Fibroblast of skin of right quadriceps (primary cell): Measurements from ENCODE around the gene SYCP2.

ENCODE experiments used
- DNase-seq: peaks from one replicate; pipeline ENCODE4 v3.0.0-alpha.2; 2013

The SYCP2 gene

DNA sequence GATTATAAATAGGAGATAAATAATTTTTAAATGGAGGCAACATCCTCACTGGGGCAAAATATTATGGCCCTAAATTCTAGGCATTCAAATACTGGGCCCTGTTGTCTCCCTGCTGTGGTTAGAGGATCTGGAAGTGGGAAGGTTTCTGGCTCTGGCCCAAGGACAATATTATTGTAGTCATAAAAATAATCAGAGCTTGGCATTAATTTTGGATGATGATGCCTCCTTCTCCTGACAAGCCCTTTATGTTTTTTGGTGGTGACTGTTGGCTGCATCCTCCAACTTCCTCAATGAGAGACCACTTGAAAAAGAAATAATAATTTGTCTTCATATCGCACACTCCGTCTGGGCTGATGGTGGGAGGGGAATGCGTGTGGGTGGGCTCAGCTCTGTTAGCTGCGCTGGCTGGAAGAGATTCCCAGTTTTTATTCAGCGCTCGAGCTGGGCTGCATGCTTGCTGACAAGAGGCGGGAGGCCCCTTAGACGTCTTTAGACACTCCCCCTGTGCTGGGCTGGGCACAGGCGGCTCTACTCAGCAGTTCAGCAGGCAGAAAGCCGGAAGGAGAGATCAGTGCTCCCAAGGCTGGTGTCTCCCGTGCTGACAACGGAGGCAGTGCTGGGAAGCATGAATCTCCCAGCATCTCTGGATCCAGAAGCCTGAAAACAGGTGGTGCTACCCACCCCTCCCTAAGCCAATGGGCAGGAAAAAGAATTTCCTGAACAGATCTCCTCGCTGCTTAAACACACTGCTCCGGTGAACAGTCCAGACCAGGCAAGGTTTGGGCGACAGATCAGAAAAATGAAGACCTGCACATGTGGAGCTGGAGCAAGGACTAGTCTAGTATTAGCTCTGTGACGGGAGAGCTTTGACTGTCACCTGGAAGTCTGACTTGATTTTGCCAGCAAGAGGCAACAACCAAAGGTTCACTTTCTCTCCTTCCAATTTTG lies 97.7 kb downstream of the SYCP2 start:
- peak; percentile 55 for DNase-seq

DNA sequence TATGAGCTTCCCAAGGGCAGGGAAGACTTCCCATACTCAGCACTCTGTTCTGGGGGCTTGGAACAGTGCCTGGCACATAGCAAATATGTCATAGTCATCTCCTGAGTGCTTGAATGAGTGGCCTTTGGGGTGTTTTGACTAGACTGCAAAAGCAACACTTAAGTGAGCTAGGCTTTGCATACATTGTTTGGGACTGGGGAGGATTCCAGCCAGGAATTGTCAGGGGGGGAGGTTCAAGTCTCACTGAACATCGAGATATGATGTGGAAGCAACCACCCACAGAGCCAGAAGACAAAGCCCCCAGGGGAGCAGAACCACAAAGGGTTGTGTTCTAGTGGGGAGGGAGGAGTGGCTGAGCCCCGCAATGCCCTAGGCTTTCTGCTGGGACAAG lies 98.4 kb downstream of the SYCP2 start:
- DNase-seq: peak; percentile 46

DNA sequence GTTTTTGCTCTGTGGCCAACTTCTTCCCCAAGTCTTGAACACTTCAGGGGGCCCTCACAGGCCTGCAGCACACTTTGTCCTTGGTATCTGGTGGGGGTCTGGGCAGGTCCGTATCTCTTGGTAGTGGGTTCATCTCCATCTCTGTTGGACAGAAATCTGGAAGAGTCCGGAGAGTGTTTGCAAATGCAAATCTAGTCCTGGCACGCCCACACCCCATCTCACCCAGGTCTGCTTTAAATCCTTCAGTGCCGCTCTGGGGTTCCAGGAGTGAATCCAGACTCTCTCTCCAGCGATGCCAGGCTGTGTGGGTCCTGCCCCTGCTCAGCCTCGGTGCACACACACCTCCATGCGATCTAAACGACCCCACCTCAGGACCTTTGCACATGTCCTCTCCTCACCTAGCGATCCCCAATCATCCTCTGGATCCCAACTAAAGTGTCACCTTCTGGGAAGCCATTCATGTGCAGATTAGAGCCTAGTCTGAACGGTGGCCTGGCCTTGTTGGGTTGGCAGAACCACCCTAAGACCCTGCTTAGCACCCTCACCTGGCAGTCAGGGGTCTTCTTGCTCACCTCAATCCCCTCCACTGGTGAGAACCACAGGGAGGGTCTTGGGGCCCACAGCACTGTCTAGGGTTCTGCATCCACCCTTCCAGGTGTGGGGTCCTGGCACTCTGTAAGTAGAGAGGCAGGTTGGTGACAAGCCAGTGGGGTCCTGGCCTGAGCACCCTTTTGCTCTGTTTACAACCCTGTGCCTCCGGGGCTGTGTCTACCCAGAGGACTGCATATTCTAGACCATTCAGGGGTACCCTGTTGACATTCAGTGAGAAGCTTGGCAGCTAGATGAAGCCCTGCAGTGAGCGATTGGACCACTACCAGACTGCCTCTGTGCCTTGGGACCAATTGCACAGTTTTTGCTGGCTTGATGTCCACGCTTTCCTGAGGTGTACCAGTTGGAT lies 100.8 kb downstream of the SYCP2 start:
- DNase-seq: no peak

DNA sequence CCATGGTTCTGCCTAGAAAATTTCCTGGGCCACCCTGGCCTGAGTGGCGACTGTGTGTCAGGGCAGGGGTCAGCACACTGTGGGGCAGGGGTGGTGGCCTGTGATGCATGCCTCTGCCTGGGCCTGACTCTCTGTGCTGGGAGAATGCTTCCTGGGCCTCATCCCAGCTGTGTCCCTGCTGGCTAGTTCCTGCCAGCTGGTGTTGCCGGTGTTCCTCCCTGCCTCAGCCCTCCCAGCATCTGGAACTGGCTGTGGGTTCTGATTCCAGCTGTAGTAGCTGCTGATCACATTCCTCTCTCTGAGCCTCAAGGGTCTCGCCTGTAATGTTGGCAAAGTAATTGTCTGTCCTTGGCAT lies 101.5 kb downstream of the SYCP2 start:
- DNase-seq: no peak

DNA sequence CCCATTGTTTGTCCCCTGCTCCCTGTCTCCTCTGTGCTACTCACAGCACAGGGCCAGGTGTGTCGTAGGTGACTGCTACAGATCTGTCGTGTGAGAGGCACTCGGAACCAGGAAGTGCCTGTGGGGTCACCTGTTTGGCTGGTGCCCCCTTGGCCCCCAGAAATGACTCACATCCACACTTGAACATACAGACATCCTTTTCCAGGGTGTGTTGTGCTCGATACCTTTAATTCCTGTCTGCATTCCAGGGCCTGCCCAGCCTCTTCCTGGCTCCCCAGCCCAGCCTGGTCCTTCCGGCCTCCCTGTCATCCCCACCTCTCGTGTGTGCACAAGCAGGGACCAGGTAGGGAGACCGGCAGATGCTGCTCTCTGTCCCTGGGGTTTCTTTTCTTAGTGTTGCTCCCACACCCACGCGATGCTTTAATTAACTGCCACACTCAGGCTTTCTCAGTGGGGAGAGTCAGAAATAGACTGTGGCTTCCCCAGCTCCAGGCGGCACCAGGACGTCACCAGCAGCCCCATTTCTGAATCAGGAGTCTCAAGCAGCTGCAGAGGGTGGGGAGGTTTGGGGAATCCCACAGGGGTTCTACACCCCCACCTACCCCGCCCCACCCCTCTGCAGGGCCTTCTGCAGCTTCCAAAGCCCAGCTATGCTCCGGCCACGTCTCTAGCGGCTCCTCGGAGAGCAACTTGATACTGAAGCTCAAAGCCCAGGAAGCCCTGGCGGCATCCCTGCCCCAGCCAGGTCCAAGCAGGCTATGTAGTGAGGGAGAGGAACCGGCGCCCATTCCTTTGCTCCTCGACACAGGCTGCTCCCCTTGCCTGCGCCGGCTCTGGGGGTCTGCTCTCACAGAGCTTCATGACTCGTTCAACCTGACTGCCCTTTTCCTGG lies 102.2 kb downstream of the SYCP2 start:
- DNase-seq: no peak

DNA sequence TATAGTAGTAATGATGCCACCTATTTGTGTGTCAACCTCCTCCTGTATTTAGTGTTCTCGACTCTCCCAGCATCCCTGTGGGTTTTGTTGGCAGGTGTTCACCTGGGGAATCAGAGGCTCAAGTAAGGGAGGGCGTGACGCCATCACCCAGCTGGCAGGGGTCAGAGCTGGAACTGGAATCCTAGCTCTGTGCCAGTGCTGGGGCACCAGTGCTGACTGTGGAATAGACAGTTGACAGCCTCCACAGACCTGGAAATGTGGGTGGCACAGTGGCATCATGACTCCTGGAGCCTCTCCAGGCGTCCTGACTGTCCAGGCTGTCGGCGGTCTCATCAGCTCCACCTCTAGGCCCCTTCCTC lies 102.8 kb downstream of the SYCP2 start:
- DNase-seq: no peak

DNA sequence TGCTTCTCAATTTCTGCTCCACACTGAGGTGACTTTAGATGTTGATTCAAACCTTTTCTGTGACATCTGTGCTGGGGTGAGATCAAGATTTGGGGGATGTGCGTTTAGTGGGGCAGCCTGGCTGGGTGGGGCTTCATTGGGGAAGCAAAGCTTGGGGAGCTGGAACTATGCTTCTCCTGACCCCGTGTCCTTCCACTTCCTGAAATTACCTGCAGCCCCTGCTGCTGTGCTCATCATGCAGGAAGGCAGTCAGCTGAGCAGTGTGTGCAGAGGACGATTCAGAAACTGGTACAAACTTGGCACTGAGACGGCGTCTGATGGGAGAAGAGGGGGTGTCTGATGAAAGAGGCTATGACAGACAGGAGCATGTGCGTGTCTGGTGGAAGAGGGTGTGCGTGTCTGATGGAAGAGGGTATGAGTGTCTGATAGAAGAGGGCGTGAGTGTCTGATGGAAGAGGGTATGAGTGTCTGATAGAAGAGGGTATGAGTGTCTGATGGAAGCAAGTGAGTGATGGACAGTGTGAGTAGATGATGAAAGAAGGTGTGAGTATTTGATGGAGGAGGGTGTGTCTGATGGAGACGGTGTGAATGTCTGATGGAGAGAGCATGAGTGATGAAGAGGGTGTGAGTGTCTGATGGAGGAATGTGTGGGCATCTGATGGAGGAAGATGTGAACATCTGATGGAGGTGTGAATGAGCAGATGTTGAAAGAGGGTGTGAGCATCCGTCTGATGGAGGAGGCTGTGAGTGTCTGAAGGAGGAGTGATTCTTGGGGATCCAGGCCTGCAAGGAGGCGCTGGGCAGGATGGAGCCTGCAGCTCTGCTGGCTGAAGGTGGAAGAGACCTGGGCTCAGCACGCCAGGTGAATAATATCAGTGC lies 103.4 kb downstream of the SYCP2 start:
- no peak for DNase-seq

DNA sequence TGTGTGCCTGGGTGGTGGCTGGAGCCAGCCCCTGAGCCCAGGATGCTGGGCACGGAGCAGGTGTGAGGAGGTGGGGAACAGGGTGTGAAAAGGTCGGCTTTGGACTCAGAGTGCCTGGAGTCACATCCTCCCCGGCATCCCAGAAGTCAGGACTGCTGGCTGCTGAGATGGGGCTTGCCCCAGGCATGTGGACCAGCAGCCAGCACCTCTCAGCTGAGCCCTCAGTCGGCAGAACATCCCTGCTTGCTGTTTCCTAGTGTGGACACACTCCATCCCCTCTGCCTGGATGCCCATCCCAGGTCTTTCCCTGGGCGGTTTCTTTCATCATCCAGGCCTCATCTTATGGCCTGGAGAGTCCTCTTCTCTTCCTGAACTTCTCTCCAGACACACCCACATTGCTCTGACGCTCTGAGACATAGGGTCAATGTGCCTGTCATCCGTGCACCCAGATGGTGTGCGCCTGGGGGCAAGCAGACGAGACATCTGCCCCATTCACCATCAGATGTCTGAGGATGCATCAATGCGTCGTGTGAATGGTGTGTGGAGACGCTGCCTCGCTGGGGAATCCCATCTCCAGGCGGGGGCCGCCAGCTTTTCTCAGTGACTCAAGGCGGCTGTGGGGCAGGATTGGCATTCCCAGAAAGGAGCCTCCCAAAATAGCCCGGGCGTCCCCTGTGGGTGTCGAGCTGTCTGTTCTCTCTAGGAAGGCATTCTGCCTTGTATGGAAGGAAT lies 104.2 kb downstream of the SYCP2 start:
- no peak for DNase-seq

DNA sequence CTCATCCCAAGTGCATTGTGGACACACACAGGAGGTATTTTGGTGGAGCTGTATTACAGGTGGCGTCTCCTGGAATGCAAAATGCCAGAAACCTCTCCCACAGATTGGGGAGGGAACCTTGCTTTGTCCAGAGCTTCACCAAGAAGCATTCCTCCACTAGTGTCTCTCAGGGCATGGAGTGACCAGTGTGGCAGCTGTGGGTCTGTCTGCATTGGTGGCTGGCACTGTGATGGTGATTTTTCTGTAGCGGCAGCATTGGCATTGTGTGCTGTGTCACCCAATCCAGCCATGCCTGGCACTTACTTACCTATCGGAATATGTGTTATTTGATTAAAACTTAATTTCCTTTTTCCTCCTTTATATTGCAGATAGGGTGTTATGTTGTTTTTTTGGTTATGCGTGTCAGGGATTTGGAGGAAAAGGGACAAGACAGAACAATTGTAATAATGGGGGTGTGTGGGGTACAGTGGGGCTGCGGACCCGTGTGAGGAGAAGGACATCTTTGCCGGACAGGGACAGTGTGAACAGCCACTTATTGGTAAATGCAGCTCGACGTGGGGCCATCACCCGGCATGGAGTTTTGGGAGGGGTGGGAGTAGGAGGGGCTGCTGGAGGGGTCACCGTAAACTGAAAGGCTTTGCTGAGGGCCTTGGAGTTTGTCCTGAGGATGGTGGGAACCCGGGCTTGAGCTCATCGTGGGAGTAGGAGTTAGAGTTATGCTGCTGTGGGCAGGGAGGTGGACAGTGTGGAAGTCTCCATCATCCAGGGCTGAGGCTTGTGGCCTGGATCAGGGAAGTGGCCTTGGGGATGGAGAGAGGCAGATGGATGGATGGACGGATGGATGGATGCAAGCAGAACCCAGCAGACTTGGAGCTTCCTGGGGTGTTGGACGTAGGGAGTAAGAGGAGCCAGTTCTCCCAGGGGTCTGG lies 105.0 kb downstream of the SYCP2 start:
- no peak for DNase-seq

DNA sequence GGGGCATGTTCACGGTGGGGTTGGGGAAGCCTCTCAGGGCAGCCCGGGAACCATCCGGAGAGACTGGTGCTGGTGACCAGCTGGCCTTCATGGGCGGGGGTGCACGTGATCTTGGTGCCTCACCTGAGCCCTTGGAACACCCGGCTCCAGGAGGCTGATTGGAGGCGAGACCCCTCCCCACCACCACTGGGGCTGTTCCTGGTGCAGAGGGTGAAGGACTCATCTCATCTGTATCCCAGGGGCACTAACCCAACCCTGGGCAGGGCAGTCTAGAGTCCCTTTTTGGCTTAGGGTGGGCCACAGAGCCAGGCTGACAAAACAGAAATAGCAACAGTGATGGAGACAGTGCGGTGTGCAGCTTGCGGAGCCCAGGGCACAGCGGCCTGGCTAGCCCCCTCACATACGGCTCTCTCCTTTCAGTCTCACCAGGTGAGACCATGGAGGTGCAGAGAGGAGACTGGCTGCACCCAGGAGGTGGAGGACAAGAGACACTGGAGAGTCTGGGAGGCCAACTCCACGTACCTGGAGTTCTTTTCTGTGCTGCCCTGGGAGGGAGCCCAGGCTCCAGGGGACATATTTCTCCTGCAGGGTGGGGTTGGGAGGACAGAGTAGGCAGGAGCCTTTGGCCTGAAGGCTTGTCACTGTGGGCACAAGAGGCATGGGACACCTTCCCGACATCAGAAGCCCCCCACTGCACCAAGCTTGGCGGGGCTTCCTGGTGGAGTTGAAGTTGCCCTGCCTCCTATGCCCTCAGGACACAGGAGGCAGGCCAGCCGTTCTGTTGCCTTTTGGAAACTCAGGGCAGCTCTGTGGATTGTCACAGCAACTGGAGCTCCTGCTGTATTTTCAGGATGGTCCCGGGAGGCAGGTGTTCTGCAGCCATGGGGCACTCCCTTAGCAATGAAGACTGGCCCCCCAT lies 106.0 kb downstream of the SYCP2 start:
- DNase-seq: no peak

DNA sequence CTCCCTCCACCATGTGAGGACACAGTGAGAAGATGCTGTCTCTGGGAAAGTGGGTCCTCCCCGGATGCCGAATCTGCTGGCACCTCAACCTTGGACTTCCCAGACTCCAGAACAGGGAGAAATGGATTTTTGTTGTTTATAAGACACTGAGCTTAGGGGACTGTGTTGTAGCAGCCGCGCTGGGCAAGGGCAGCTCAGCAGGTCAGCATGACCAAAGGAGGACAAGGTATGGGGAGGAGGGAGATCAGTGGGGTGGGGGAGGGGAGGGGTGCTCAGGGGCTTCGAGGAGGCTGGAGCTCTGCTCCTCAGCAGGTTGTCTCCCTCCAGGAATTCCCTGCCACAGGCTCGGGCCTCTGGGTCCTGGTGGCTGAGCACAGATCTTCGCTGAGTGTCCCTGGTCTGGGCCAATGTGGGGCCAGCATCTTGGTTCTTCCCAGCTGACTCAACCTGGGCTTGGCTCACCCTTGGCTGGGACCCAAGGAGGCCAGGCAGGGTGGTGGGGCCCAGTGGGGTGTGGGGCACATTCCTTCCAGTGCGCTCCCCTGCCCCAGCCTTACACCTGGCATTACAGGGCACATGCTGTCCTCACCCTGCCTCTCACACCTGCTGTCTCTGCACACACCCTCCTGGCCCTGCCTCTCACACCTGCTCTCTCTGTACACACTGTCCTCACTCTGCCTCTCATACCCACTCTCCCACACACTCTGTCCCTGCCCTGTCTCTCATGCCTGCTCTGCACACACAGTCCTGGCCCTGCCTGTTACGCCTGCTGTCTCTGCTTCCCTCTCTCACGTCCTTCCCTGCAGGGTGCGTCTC lies 107.3 kb downstream of the SYCP2 start:
- no peak for DNase-seq

DNA sequence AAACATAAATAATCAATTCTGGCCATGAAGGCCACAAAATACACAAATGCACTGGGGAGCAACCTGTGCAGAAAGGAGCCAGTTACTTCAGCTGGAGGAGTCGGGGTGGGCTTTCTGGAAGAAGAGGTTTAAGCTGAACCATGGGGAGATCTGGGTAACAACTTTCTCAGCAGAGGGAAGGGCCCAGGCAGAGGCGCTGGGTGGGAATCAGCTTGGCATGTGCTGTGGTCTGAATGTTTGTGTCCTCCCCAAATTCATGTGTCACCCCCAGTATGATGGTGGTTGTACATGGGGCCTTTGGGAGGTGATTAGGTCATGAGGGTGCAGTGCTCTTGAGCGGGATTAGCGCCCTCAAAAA lies 107.9 kb downstream of the SYCP2 start:
- no peak for DNase-seq

DNA sequence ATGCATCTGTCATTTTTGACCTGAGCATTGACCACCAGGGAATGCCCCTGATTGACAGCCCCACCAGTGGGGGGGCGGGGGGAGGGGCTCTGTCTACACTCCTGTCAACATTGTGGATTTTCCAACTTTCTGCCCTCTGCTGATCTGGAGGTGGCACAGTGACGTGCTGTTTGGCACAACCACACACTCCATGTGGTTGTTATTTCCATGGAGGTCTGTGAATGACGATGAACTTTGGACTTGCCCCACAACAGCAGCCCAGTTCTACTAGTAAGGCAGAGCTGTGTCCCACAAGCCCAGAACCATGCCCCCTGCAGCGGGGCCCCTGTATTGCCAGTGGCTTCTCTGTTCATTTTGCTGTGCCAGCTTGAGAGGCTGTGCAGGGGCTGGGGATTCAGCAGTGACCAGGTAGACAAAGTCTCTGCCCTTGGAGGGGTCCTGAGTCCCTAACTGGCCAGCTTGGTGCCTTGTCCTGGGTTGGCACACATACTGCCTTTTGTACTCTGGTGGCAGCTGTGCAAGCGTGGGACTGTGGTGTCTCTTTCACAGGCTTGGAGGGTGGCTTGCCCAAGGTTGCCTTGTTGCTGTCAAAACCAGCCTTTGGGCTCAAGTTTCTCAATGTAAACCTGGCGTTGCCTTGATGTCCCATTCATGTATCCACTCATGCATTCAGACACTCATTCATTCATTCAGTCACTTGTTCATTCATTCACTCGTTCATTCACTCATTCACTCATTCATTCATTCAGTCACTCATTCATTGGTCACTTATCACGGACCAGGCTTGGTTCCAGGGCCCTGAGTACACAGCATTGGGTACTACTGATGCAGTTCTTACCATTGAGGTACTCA lies 108.5 kb downstream of the SYCP2 start:
- DNase-seq: no peak

DNA sequence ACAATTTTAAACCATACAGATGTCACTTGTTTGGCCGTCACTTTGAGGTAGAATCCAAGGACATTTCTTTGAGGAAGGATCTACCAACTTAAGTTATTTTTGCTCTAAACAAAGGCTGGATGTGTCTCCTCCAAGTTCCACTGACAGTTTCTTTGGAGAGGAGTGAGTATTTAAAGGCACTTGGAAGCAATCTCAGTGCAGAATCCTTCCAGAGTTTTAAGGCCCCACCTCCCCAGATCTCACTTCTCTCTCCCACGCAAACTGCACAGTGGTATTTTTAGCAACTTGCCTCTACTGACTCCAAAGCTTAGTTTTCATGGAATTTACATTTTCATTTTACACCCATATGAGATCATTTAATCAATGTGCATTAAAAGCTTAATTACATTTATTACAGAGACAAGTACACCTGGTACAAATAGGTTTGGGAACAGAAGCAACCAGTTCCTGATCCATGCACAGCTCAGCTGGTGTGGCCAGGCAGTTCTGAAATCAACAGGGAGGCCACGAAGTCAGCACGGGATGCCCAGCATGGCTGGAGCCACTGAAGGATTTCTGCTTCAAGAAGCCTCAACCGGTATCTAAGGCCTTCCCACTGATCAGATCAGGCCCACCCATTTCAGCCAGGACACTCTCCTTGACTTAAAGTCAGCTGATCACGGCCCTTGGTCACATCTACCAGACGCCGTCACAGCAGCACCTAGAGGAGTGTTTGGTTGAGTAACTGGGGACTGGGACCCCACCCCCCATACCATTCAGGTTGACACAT lies 109.8 kb downstream of the SYCP2 start:
- DNase-seq: no peak

DNA sequence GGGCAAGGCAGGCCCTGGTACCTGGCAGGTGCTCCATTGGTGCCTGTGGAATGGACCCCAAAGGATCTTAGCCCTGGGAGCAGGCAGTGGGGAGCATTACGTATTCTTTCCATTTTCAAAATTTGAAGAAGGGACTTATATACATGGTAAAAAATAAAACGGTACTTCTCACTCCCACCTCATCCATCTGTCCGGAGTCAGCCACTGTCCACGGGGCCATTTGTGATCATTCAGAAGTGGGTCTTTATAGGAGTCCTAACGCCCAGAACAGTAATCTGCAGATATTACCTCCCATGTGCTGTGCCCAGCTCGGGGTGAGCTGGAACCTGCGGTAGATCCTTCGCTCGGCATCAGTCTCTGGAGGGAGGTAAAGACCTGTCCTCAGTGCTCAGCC lies 110.4 kb downstream of the SYCP2 start:
- no peak for DNase-seq
